ENCODE results near the gene CBLC.
A peak's percentile ranks its signal among the peaks of the same experiment; 100 is the strongest.

CBLC gene

DNA sequence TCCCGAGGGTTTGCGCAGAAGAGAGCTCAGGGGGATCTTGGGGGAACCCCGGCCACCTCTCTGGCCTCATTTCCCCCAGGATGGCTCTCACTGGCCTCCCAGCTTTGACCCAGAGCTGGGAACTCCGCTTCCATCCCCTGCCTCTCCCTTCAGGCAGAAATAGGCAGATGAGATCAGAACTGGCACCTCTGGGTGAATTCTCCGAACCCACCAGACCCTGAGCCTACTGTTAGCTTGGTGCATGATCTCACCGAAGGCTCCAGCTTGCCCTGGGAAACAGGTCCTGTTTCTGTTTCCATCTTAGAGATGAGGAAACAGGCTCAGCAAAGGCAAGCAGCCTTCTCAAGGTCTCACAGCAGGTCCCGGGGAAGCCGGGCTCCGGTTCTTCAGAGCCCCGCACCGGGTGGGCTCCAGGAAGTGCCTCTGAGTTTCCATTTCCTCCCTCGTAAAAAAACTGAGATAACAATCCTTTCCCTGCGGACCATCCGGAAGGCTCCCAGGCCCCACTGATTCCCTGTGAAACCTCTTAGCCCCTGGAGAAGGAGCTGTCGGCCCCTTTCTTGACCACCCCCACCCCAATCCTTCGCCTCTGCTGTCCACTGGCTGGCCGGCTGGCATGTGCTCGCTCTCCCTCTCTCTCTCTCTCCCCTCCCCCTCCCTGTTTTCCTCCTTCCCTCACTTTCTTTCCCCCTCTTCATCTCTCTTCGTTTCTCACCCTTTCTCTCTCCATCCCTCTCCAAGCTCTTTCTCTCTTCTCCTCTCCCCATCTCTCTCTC is 70.5 kb downstream of the CBLC start:
- peak overlapping the region; percentile 88 for H3K4me3 ChIP-seq (ENCODE audit: low read depth, low read length)
- DNase-seq (ENCODE audit: low read depth), result peak; percentile 79
- TF ChIP-seq, protein P1, sequence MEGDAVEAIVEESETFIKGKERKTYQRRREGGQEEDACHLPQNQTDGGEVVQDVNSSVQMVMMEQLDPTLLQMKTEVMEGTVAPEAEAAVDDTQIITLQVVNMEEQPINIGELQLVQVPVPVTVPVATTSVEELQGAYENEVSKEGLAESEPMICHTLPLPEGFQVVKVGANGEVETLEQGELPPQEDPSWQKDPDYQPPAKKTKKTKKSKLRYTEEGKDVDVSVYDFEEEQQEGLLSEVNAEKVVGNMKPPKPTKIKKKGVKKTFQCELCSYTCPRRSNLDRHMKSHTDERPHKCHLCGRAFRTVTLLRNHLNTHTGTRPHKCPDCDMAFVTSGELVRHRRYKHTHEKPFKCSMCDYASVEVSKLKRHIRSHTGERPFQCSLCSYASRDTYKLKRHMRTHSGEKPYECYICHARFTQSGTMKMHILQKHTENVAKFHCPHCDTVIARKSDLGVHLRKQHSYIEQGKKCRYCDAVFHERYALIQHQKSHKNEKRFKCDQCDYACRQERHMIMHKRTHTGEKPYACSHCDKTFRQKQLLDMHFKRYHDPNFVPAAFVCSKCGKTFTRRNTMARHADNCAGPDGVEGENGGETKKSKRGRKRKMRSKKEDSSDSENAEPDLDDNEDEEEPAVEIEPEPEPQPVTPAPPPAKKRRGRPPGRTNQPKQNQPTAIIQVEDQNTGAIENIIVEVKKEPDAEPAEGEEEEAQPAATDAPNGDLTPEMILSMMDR (conservative IDR thresholded peaks at IDR 0.05; ENCODE audit: low read depth, low read length), result no peak

DNA sequence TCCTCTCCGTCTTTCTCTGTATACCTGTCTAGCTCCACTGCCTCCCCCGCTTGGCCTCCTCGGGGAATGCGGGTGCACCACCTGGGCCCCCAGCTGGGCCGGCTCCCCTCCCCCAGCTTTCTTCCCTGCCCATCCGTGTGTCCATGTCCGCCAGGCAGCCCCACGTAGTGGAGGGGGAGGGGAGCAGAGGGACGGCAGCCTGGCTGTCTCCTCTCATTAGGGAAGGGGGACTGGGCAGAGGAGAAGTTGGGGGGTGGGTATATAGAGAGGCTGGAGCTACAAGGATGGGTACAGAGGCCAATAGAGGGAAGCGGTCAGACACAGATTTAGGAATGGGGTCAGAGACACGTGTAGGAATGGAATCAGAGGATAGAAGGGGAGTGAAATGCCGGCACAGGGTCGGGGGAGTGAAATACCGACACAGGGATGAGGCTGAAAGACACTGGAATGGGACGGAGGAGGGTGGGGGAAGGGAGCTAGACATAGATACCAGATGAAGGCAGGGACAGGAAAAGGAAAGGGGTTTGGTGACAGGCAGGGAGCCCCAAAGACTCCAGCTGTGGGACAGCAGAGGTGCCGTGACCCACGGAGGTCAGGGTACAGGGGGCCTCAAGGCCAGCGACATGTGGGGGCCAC is 71.2 kb downstream of the CBLC start:
- DNase-seq (ENCODE audit: low read depth), result no peak
- TF ChIP-seq, protein P1 (conservative IDR thresholded peaks at IDR 0.05; ENCODE audit: low read depth, low read length), result no peak
- H3K4me3 ChIP-seq (ENCODE audit: low read depth, low read length), result peak overlapping the region; percentile 88
